Mesenchymal stem cell (in vitro differentiated cells and primary cell): Measurements from ENCODE around the gene AGPAT4.

Experiments used
- DNase-seq: peaks from one replicate; pipeline ENCODE4 v3.0.0-alpha.2; 2013
- H2AFZ ChIP-seq: one replicate; pipeline ENCODE4 v1.6.1; 2013; ENCODE audit warnings: low read depth, mild to moderate bottlenecking, control low read depth, inconsistent platforms, low read length, moderate library complexity
- H2AK5ac ChIP-seq: 2 replicates; pipeline ENCODE4 v1.6.1; 2013; ENCODE audit warnings: low read length, moderate library complexity, mild to moderate bottlenecking, inconsistent platforms; ENCODE audit not compliant: severe bottlenecking
- H2BK120ac ChIP-seq: one replicate; pipeline ENCODE4 v1.6.1; 2013; ENCODE audit warnings: low read depth, mild to moderate bottlenecking, inconsistent platforms, low read length, moderate library complexity
- H2BK12ac ChIP-seq, 2 experiments: one replicate each; pipeline ENCODE4 v1.6.1; 2013; ENCODE audit warnings: inconsistent platforms in 2 of 2, low read length in 2 of 2, mild to moderate bottlenecking in 2 of 2, moderate library complexity in 2 of 2, control low read depth in 1 of 2
- H2BK15ac ChIP-seq: one replicate; pipeline ENCODE4 v1.6.1; 2013; ENCODE audit warnings: mild to moderate bottlenecking, low read depth, inconsistent platforms; ENCODE audit not compliant: poor library complexity, severe bottlenecking
- H2BK5ac ChIP-seq: 2 replicates; pipeline ENCODE4 v1.6.1; 2013; ENCODE audit warnings: low read depth, mild to moderate bottlenecking, low read length, control low read depth, inconsistent platforms; ENCODE audit not compliant: poor library complexity, severe bottlenecking
- H3K14ac ChIP-seq, 2 experiments: one replicate each; pipeline ENCODE4 v1.6.1; 2013; ENCODE audit warnings: inconsistent platforms in 2 of 2, low read length in 2 of 2, control low read depth in 1 of 2, mild to moderate bottlenecking in 1 of 2, moderate library complexity in 1 of 2
- H3K18ac ChIP-seq, 2 experiments: one replicate each; pipeline ENCODE4 v1.6.1; 2013; ENCODE audit warnings: inconsistent platforms in 2 of 2, low read length in 2 of 2, control low read depth in 1 of 2, low read depth in 1 of 2, mild to moderate bottlenecking in 1 of 2
- H3K23ac ChIP-seq, 2 experiments: one replicate each; pipeline ENCODE4 v1.6.1; 2013; ENCODE audit warnings: inconsistent platforms in 2 of 2, low read length in 2 of 2, mild to moderate bottlenecking in 2 of 2, moderate library complexity in 2 of 2, control low read depth in 1 of 2
- H3K27ac ChIP-seq: 2 replicates; pipeline ENCODE4 v1.5.1; 2013; ENCODE audit warnings: mild to moderate bottlenecking, moderate library complexity, low read length, control low read depth, inconsistent platforms; ENCODE audit not compliant: poor library complexity, severe bottlenecking
- H3K27me3 ChIP-seq, 2 experiments: 2 replicates each; pipeline versions ENCODE4 v1.6.1 to v1.7.0; 2013; ENCODE audit warnings: low read length in 2 of 2, mild to moderate bottlenecking in 2 of 2, moderate library complexity in 2 of 2, control low read depth in 1 of 2, inconsistent platforms in 1 of 2; ENCODE audit not compliant: control insufficient read depth in 1 of 2, insufficient read depth in 1 of 2
- H3K36me3 ChIP-seq, 2 experiments: 2 replicates each; pipeline versions ENCODE4 v1.6.1 to v1.7.0; 2013; ENCODE audit warnings: low read length in 2 of 2, control low read depth in 1 of 2, inconsistent platforms in 1 of 2, low read depth in 1 of 2, mild to moderate bottlenecking in 1 of 2; ENCODE audit not compliant: insufficient read depth in 2 of 2, control insufficient read depth in 1 of 2
- H3K4ac ChIP-seq, 2 experiments: one replicate each; pipeline ENCODE4 v1.6.1; 2013; ENCODE audit warnings: inconsistent platforms in 2 of 2, low read length in 2 of 2, mild to moderate bottlenecking in 2 of 2, moderate library complexity in 2 of 2, control low read depth in 1 of 2, low read depth in 1 of 2
- H3K4me1 ChIP-seq: 2 replicates; pipeline ENCODE4 v1.6.1; 2013; ENCODE audit warnings: low read depth, low read length, control low read depth; ENCODE audit not compliant: control insufficient read depth, insufficient read depth
- H3K4me2 ChIP-seq: 2 replicates; pipeline ENCODE4 v1.6.1; 2013; ENCODE audit warnings: low read length, mild to moderate bottlenecking, inconsistent platforms; ENCODE audit not compliant: poor library complexity, severe bottlenecking
- H3K4me3 ChIP-seq, 2 experiments: 2 replicates each; pipeline versions ENCODE4 v1.5.1 to v1.7.0; 2013; ENCODE audit warnings: low read length in 2 of 2, mild to moderate bottlenecking in 2 of 2, control low read depth in 1 of 2, low read depth in 1 of 2; ENCODE audit not compliant: insufficient read depth in 1 of 2
- H3K79me1 ChIP-seq: replicated peaks from 2 replicates; pipeline ENCODE4 v1.6.1; 2013; ENCODE audit warnings: mild to moderate bottlenecking, control low read depth, low read length, inconsistent platforms; ENCODE audit not compliant: poor library complexity, severe bottlenecking
- H3K9ac ChIP-seq: 2 replicates; pipeline ENCODE4 v1.7.0; 2013; ENCODE audit warnings: mild to moderate bottlenecking, low read length, moderate library complexity
- H3K9me3 ChIP-seq: 2 replicates; pipeline ENCODE4 v1.7.0; 2013; ENCODE audit warnings: mild to moderate bottlenecking, low read length; ENCODE audit not compliant: control insufficient read depth
- H4K8ac ChIP-seq: one replicate; pipeline ENCODE4 v1.6.1; 2013; ENCODE audit warnings: inconsistent platforms, mild to moderate bottlenecking, low read length, moderate library complexity
- H4K91ac ChIP-seq: one replicate; pipeline ENCODE4 v1.6.1; 2013; ENCODE audit warnings: mild to moderate bottlenecking, low read length, inconsistent platforms
- WGBS: methylation state at CpG from one replicate; pipeline ENCODE4 v1.1.7; 2013; ENCODE audit warnings: mixed read lengths; 5-methylcytosine and 5-hydroxymethylcytosine counted together

Gene AGPAT4

GRCh38 chr6:161222706-161223234, 51.1 kb downstream of the AGPAT4 start:
- H3K27ac ChIP-seq = no peak overlapping the region
- no peak overlapping the region for H2BK12ac ChIP-seq
- peak overlapping the region in 1 of 2 experiments; percentile 30 for H3K14ac ChIP-seq
- H2BK15ac ChIP-seq = no peak overlapping the region
- H3K23ac ChIP-seq = no peak overlapping the region
- H3K4ac ChIP-seq = no peak overlapping the region
- H3K27me3 ChIP-seq = no peaks in the 10 kb centered on the region
- H3K79me1 ChIP-seq = peaks cover 46% of the 10 kb centered on the region
- H3K36me3 ChIP-seq = peaks cover 5 to 7% of the 10 kb centered on the region in 2 experiments
- no peak overlapping the region for H3K4me3 ChIP-seq
- H4K8ac ChIP-seq = peak overlapping the region; percentile 5
- H3K9me3 ChIP-seq = no peaks in the 10 kb centered on the region
- no peak overlapping the region for H2BK120ac ChIP-seq
- H2BK5ac ChIP-seq = no peak overlapping the region
- 99% methylated on average over 8 of the region's 8 CpGs for WGBS
- no peak overlapping the region for H3K9ac ChIP-seq
- no peak overlapping the region for H2AFZ ChIP-seq
- no peak for DNase-seq
- no peak overlapping the region for H4K91ac ChIP-seq
- no peak overlapping the region for H2AK5ac ChIP-seq
- no peak overlapping the region for H3K4me2 ChIP-seq
- no peaks in the 10 kb centered on the region for H3K4me1 ChIP-seq
- H3K18ac ChIP-seq = no peak overlapping the region

DNA sequence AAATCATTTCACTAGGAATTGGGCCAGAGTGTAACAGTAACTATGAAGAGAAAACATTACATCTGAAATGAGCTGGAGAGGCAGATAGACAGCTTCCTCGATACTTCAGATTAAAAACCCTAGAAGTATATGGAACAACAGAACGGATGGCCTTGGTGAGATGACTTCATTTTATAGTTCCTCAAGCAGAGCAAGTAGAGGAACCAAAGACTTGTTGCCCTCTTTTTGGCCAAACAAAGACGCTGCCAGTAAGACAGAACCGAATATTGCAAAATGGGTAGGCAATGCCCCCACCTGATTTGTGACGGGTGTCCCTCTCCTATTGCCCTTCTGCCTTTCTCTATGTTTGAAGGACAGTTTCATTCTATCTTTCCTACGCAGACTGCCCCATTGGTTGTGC, 53.5 kb downstream of the AGPAT4 start:
- Histone ChIP-seq H3K9ac (no peak overlapping the region), H3K23ac (no peak overlapping the region), H3K14ac (no peak overlapping the region), H3K4me1 (peaks cover 2% of the 10 kb centered on the region), H4K8ac (no peak overlapping the region), H4K91ac (no peak overlapping the region), H2AFZ (no peak overlapping the region), H3K27me3 (no peaks in the 10 kb centered on the region), H3K4me2 (no peak overlapping the region), H3K18ac (no peak overlapping the region), H3K4me3 (no peak overlapping the region), H3K79me1 (peaks cover 39% of the 10 kb centered on the region), H3K27ac (no peak overlapping the region), H2BK120ac (no peak overlapping the region), H2AK5ac (no peak overlapping the region), H2BK15ac (no peak overlapping the region), H3K36me3 (peaks cover 17% of the 10 kb centered on the region in 2 experiments), H2BK12ac (no peak overlapping the region), H3K4ac (no peak overlapping the region), H2BK5ac (no peak overlapping the region), H3K9me3 (no peaks in the 10 kb centered on the region)
- DNase-seq = no peak
- 95% methylated on average over 5 of the region's 6 CpGs for WGBS

DNA sequence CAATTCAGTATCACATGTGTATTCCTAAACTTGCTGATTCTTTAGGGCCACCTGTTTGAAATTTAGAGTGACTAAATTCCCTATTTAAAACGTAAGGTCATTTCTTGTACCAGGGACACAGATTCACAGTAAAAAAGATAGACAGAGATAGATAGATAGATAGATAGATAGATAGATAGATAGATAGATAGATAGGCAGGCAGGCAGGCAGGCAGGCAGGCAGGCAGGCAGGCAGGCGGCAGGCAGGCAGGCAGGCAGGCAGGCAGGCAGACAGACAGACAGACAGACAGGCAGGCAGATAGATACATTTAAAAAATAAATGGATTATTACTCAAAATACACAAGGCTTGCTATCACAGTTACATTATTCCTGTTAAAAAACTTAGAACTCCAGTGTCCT, 54.2 kb downstream of the AGPAT4 start:
- Histone ChIP-seq H2BK120ac (no peak overlapping the region), H3K9ac (no peak overlapping the region), H3K4me3 (no peak overlapping the region), H4K8ac (no peak overlapping the region), H3K4me1 (peaks cover 2% of the 10 kb centered on the region), H3K36me3 (peaks cover 17% of the 10 kb centered on the region in 2 experiments), H3K23ac (no peak overlapping the region), H3K27ac (no peak overlapping the region), H2AFZ (no peak overlapping the region), H3K14ac (no peak overlapping the region), H3K4me2 (no peak overlapping the region), H2BK12ac (no peak overlapping the region), H3K9me3 (no peaks in the 10 kb centered on the region), H2BK5ac (no peak overlapping the region), H3K4ac (no peak overlapping the region), H4K91ac (no peak overlapping the region), H3K27me3 (no peaks in the 10 kb centered on the region), H2BK15ac (no peak overlapping the region), H3K18ac (no peak overlapping the region), H3K79me1 (peaks cover 39% of the 10 kb centered on the region), H2AK5ac (no peak overlapping the region)
- WGBS = 90% methylated on average over 2 of the region's 2 CpGs
- no peak for DNase-seq

- H3K14ac ChIP-seq = no peak overlapping the region
- H2BK120ac ChIP-seq = no peak overlapping the region
- peaks cover 37% of the 10 kb centered on the region for H3K79me1 ChIP-seq
- peak overlapping the region; percentile 56 for H4K8ac ChIP-seq
- no peak overlapping the region for H3K4me3 ChIP-seq
- peaks cover 2% of the 10 kb centered on the region for H3K4me1 ChIP-seq
- H3K4ac ChIP-seq = no peak overlapping the region
- H3K27ac ChIP-seq = no peak overlapping the region
- no peak overlapping the region for H4K91ac ChIP-seq
- no peak overlapping the region for H3K23ac ChIP-seq
- H3K27me3 ChIP-seq = no peaks in the 10 kb centered on the region
- H3K9ac ChIP-seq = no peak overlapping the region
- 98% methylated on average over 5 of the region's 5 CpGs for WGBS
- H2BK12ac ChIP-seq = no peak overlapping the region
- H2BK15ac ChIP-seq = no peak overlapping the region
- H3K9me3 ChIP-seq = no peaks in the 10 kb centered on the region
- no peak overlapping the region for H2AK5ac ChIP-seq
- no peak overlapping the region for H3K18ac ChIP-seq
- H2AFZ ChIP-seq = no peak overlapping the region
- H3K4me2 ChIP-seq = no peak overlapping the region
- DNase-seq = no peak
- H3K36me3 ChIP-seq = peaks cover 15 to 17% of the 10 kb centered on the region in 2 experiments
- H2BK5ac ChIP-seq = no peak overlapping the region
Measured at GRCh38 chr6:161218222-161218621, 55.6 kb downstream of the AGPAT4 start.
